ENCODE measurements around the gene SCYGR5. TPM values are rescaled to one million over a fixed set of nuclear protein-coding genes. Genes with fewer than 3 reads are reported as not detected.

SCYGR5 gene
- total RNA-seq, 1 experiment from 2014 or later: not detected

- TF ChIP-seq, protein P1, sequence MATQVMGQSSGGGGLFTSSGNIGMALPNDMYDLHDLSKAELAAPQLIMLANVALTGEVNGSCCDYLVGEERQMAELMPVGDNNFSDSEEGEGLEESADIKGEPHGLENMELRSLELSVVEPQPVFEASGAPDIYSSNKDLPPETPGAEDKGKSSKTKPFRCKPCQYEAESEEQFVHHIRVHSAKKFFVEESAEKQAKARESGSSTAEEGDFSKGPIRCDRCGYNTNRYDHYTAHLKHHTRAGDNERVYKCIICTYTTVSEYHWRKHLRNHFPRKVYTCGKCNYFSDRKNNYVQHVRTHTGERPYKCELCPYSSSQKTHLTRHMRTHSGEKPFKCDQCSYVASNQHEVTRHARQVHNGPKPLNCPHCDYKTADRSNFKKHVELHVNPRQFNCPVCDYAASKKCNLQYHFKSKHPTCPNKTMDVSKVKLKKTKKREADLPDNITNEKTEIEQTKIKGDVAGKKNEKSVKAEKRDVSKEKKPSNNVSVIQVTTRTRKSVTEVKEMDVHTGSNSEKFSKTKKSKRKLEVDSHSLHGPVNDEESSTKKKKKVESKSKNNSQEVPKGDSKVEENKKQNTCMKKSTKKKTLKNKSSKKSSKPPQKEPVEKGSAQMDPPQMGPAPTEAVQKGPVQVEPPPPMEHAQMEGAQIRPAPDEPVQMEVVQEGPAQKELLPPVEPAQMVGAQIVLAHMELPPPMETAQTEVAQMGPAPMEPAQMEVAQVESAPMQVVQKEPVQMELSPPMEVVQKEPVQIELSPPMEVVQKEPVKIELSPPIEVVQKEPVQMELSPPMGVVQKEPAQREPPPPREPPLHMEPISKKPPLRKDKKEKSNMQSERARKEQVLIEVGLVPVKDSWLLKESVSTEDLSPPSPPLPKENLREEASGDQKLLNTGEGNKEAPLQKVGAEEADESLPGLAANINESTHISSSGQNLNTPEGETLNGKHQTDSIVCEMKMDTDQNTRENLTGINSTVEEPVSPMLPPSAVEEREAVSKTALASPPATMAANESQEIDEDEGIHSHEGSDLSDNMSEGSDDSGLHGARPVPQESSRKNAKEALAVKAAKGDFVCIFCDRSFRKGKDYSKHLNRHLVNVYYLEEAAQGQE (IDR thresholded peaks at IDR 0.05; ENCODE audit: low read depth): no peak
- TF ChIP-seq MAX (IDR thresholded peaks at IDR 0.05): no peak
- no peak for TF ChIP-seq YY1 (IDR thresholded peaks at IDR 0.05; ENCODE audit: extremely low read depth, insufficient replicate concordance, low read depth, low read length)
- no peak for TF ChIP-seq ZFX (IDR thresholded peaks at IDR 0.05)
- TF ChIP-seq CEBPB (IDR thresholded peaks at IDR 0.05; ENCODE audit: low read depth): no peak
- no peak for TF ChIP-seq SIN3A (IDR thresholded peaks at IDR 0.05; ENCODE audit: low read depth)
- TF ChIP-seq EZH2phosphoT487 (IDR thresholded peaks at IDR 0.05; ENCODE audit: borderline replicate concordance): no peak
- no peak for TF ChIP-seq RAD21 (IDR thresholded peaks at IDR 0.05; ENCODE audit: low read depth)
Observed at GRCh38 chr2:227629435-227629834, 37.2 kb upstream of the SCYGR5 start (continued).

- no TSS peak for BruUV-seq (replicated peaks)
- no peak for TF ChIP-seq POLR2A (IDR thresholded peaks at IDR 0.05; ENCODE audit: borderline replicate concordance, extremely low read depth, insufficient read depth, insufficient read length)
- no peak for TF ChIP-seq ZBTB33 (IDR thresholded peaks at IDR 0.05; ENCODE audit: extremely low read depth, insufficient replicate concordance, low read length)
- no peak for TF ChIP-seq MAX (IDR thresholded peaks at IDR 0.05)
- TF ChIP-seq SP1 (IDR thresholded peaks at IDR 0.05; ENCODE audit: low read depth): no peak
- no peak for TF ChIP-seq RAD21 (IDR thresholded peaks at IDR 0.05; ENCODE audit: low read depth)
- TF ChIP-seq CTCF (IDR thresholded peaks at IDR 0.05 in 2 of 3, conservative IDR thresholded peaks at IDR 0.05 in 1 of 3; ENCODE audit: borderline replicate concordance in 1 of 3, insufficient read depth in 1 of 3, low read depth in 2 of 3, low read length in 2 of 3): no peak
- no peak for TF ChIP-seq POLR2AphosphoS5 (IDR thresholded peaks at IDR 0.05; ENCODE audit: low read depth, low read length)
- TF ChIP-seq, protein P1 (IDR thresholded peaks at IDR 0.05; ENCODE audit: low read depth): no peak
Observed at GRCh38 chr2:227630322-227630721, 36.3 kb upstream of the SCYGR5 start.

More at GRCh38 chr2:227630322-227630721, 36.3 kb upstream of the SCYGR5 start:
- H2AFZ ChIP-seq (ENCODE audit: low read depth, low read length, poor library complexity, severe bottlenecking): no peak overlapping the region
- H3K27ac ChIP-seq (ENCODE audit: low read depth, low read length): no peak overlapping the region
- no peak overlapping the region for H3K4me2 ChIP-seq (ENCODE audit: low read length)
- H3K4me1 ChIP-seq (ENCODE audit: control insufficient read depth in 1 of 2, insufficient read depth in 2 of 2, low read length in 2 of 2): no peaks in the 10 kb centered on the region
- intact Hi-C loops (cut with micrococcal nuclease): no loop called here
- no peaks in the 10 kb centered on the region for H3K27me3 ChIP-seq (ENCODE audit: insufficient read depth, low read length)
- no peaks in the 10 kb centered on the region for H4K20me1 ChIP-seq (ENCODE audit: insufficient read depth)
- RAD21 ChIA-PET (ENCODE audit: low non-redundant PET in 1 of 2, low total read pairs in 2 of 2, uncharacterized antibody in 2 of 2, unreplicated experiment in 2 of 2): no interaction called here
- H3K79me2 ChIP-seq (ENCODE audit: insufficient read depth, low read length): no peaks in the 10 kb centered on the region
- DNase-seq (ENCODE audit: low read depth, low spot score): no peak
- ATAC-seq: no peak
- H3K9me2 ChIP-seq (ENCODE audit: insufficient read depth): no peaks in the 10 kb centered on the region
- H3K9me3 ChIP-seq (ENCODE audit: control insufficient read depth in 1 of 2, insufficient read depth in 1 of 2, low read depth in 1 of 2, low read length in 2 of 2): no peaks in the 10 kb centered on the region
- no peak overlapping the region for H3K4me3 ChIP-seq (replicated peaks in 1 of 2; ENCODE audit: low read depth in 1 of 2, low read length in 2 of 2)
- H3K9ac ChIP-seq (ENCODE audit: low read length): no peak overlapping the region
- CTCF ChIA-PET: no interaction called here
- POLR2A ChIA-PET: no interaction called here
- no peaks in the 10 kb centered on the region for H3K36me3 ChIP-seq (ENCODE audit: control insufficient read depth in 1 of 2, insufficient read depth in 2 of 2, low read length in 2 of 2)

Measured in HCT116 (cell line).